Endothelial cell of umbilical vein (primary cell): ENCODE results near the gene ABR. TPM values are rescaled to one million over a fixed set of nuclear protein-coding genes. Genes with fewer than 3 reads are reported as not detected.

ENCODE experiments used
- BruUV-seq: library from RNA; stranded (reverse); fragments of 400-500 nt; replicated peaks from 2 replicates; lab custom pipeline; 2021; lab: Mats Ljungman, UMichigan
- CTCF ChIA-PET: fragments of 300-600, 350-600 bp; sonication (Branson Sonifier 250); formaldehyde crosslinking; loops from one replicate; lab custom pipeline; 2021; ENCODE audit warnings: antibody characterized with exemption, inconsistent platforms; lab: Charles Lee
- POLR2A ChIA-PET: fragments of 300-600, 350-600 bp; sonication (Branson Sonifier 250); formaldehyde crosslinking; loops from one replicate; lab custom pipeline; 2021; ENCODE audit warnings: antibody characterized with exemption, inconsistent platforms; lab: Charles Lee
- DNase-seq: peaks from one replicate; pipeline ENCODE4 v3.0.0-alpha.2; 2011; ENCODE audit warnings: low read depth, low spot score
- FAIRE-seq: peaks from 2 replicates; lab custom pipeline; 2011; peaks lifted over from hg19 to GRCh38; lab: Jason Lieb, UNC
- H2AFZ ChIP-seq: 2 replicates; pipeline ENCODE4 v1.6.0; 2012; ENCODE audit warnings: low read depth, low read length, control low read depth, inconsistent platforms
- H3K27ac ChIP-seq: 2 replicates; pipeline ENCODE4 v1.5.1; 2011; ENCODE audit warnings: low read depth, mild to moderate bottlenecking, control low read depth, low read length, moderate library complexity; ENCODE audit not compliant: insufficient read depth
- H3K27me3 ChIP-seq, 2 experiments: 2 replicates each; pipeline versions ENCODE4 v1.6.0 to v1.6.1; 2011; ENCODE audit warnings: low read length in 2 of 2, mixed read lengths in 1 of 2; ENCODE audit not compliant: control insufficient read depth in 2 of 2, insufficient read depth in 2 of 2
- H3K36me3 ChIP-seq, 2 experiments: 2 replicates in 1 of 2; 3 replicates in 1 of 2; pipeline ENCODE4 v1.5.1; 2011; ENCODE audit warnings: low read length in 2 of 2, mild to moderate bottlenecking in 1 of 2, moderate library complexity in 1 of 2; ENCODE audit not compliant: control insufficient read depth in 2 of 2, insufficient read depth in 2 of 2; ENCODE audit errors: extremely low read depth in 1 of 2
- H3K4me1 ChIP-seq: 3 replicates; pipeline ENCODE4 v1.5.1; 2011; ENCODE audit warnings: mild to moderate bottlenecking, low read length; ENCODE audit not compliant: control insufficient read depth, insufficient read depth; ENCODE audit errors: extremely low read depth
- H3K4me2 ChIP-seq: 2 replicates; pipeline ENCODE4 v1.6.1; 2011; ENCODE audit warnings: low read length, control low read depth, mixed read lengths; ENCODE audit not compliant: insufficient read depth
- H3K4me3 ChIP-seq, 3 experiments: fragments of 200-600 bp in 1 of 3; sonication (generic), shearing (Covaris generic) in 1 of 3; replicated peaks in 1 of 3; 2 replicates each; pipeline ENCODE4 v1.5.1; 2011 to 2016; ENCODE audit warnings: control low read depth in 3 of 3, low read length in 3 of 3, mild to moderate bottlenecking in 2 of 3, inconsistent platforms in 1 of 3, low read depth in 1 of 3, moderate library complexity in 1 of 3; ENCODE audit not compliant: insufficient read depth in 1 of 3
- H3K79me2 ChIP-seq: 2 replicates; pipeline ENCODE4 v1.6.0; 2012; ENCODE audit warnings: low read length, inconsistent platforms; ENCODE audit not compliant: control insufficient read depth, insufficient read depth
- H3K9ac ChIP-seq: replicated peaks from 2 replicates; pipeline ENCODE3; 2011; ENCODE audit warnings: low read length, control low read depth; ENCODE audit not compliant: insufficient read depth; ENCODE audit errors: extremely low read depth
- H3K9me1 ChIP-seq: replicated peaks from 3 replicates; pipeline ENCODE4 v1.6.0; 2011; ENCODE audit warnings: mild to moderate bottlenecking, low read length; ENCODE audit not compliant: control insufficient read depth, insufficient read depth; ENCODE audit errors: extremely low read depth
- H3K9me3 ChIP-seq: replicated peaks from 2 replicates; pipeline ENCODE4 v1.5.1; 2012; ENCODE audit warnings: low read length, inconsistent platforms; ENCODE audit not compliant: control insufficient read depth, insufficient read depth
- H4K20me1 ChIP-seq: replicated peaks from 2 replicates; pipeline ENCODE3; 2011; ENCODE audit warnings: mild to moderate bottlenecking, low read length; ENCODE audit not compliant: control insufficient read depth, insufficient read depth; ENCODE audit errors: extremely low read depth
- CTCF ChIP-seq, 2 donors: IDR thresholded peaks; 1 replicate in 1 of 2; 2 replicates in 1 of 2; pipeline ENCODE4 v1.5.1; 2011; ENCODE audit warnings: low read length in 2 of 2, mild to moderate bottlenecking in 2 of 2, moderate library complexity in 2 of 2, control low read depth in 1 of 2, inconsistent platforms in 1 of 2, low read depth in 1 of 2; ENCODE audit not compliant: insufficient read depth in 1 of 2; ENCODE audit errors: extremely low read depth in 1 of 2
- FOS ChIP-seq: IDR thresholded peaks from 2 replicates; pipeline ENCODE4 v1.6.1; 2011; ENCODE audit warnings: mild to moderate bottlenecking, low read length, moderate library complexity, borderline replicate concordance; ENCODE audit not compliant: insufficient read depth
- GATA2 ChIP-seq: IDR thresholded peaks from 2 replicates; pipeline ENCODE4 v1.7.0; 2011; ENCODE audit warnings: low read depth, mild to moderate bottlenecking, moderate library complexity, mixed read lengths, low read length; ENCODE audit not compliant: insufficient read length, insufficient read depth
- JUN ChIP-seq: IDR thresholded peaks from 2 replicates; pipeline ENCODE4 v1.6.1; 2011; ENCODE audit warnings: borderline replicate concordance, low read depth; ENCODE audit not compliant: insufficient read length, insufficient read depth
- POLR2A ChIP-seq: IDR thresholded peaks from 2 replicates; pipeline ENCODE4 v1.6.1; 2012; ENCODE audit warnings: low read depth, mild to moderate bottlenecking, control low read depth, low read length
- POLR2AphosphoS5 ChIP-seq: IDR thresholded peaks from 2 replicates; pipeline ENCODE4 v1.6.1; 2012; ENCODE audit warnings: low read depth, mild to moderate bottlenecking, control low read depth, low read length, moderate library complexity; ENCODE audit not compliant: insufficient read depth
- dilution Hi-C: fragments of 300-500 bp; cut with MboI; formaldehyde crosslinking; loops from one replicate; pipeline ENCODE4 v1.15.0; 2019; ENCODE audit warnings: low sequenced_read_pairs; ENCODE audit not compliant: extremely low pct_ligation_motif_present
- intact Hi-C: fragments of 100-400 bp; cut with micrococcal nuclease; formaldehyde crosslinking; loops from one replicate; pipeline ENCODE4 v1.10.0; 2022
- polyA plus RNA-seq, 4 experiments: library from polyadenylated mRNA; depleted of rRNA in 3 of 4; stranded (reverse) in 3 of 4; unstranded in 1 of 4; fragments of >200 nt; gene quantifications; 2 replicates each; pipeline versions ENCODE4 v1.2.1 to v1.2.3, GENCODE V29; 2011 to 2012; ENCODE audit warnings: missing spikeins in 1 of 4
- total RNA-seq: library from RNA; stranded (reverse); gene quantifications from 2 replicates; pipeline ENCODE4 v1.2.3, GENCODE V29; 2021

The ABR gene
- total and polyA plus RNA-seq, 2 donors (not counting 3 experiments of a cell fraction or from before 2014, with no cell fraction given) = 83.5 to 96.8 TPM

GRCh38 chr17:1001640-1002411, 178.0 kb downstream of the ABR start:
- TF ChIP-seq JUN (no peak), POLR2A (no peak), GATA2 (peak; percentile 84), CTCF (IDR thresholded peaks at IDR 0.05; ENCODE audit: extremely low read depth in 1 of 2, insufficient read depth in 1 of 2, low read depth in 1 of 2, low read length in 2 of 2) (no peak), FOS (no peak), POLR2AphosphoS5 (no peak)
- Histone ChIP-seq H3K9ac (peak overlapping the region; percentile 50), H3K9me3 (no peaks in the 10 kb centered on the region), H3K27ac (peak overlapping the region; percentile 91), H3K79me2 (peaks cover 21% of the 10 kb centered on the region), H3K4me2 (peak overlapping the region; percentile 18), H3K4me3 (no peak overlapping the region), H3K27me3 (no peaks in the 10 kb centered on the region), H3K9me1 (no peaks in the 10 kb centered on the region), H4K20me1 (no peaks in the 10 kb centered on the region), H3K36me3 (peaks cover 0 to 4% of the 10 kb centered on the region in 2 experiments), H3K4me1 (peaks cover 78% of the 10 kb centered on the region), H2AFZ (no peak overlapping the region)
- FAIRE-seq (peak; percentile 50), DNase-seq (no peak)
- intact Hi-C loops = loop anchor here (1.0 kb wide), 2 partner anchors 42 to 54 kb away; no protein-coding TSS in a partner anchor
- POLR2A ChIA-PET = interaction anchor here (1.3 kb wide), 1 partner anchor 42 kb away, joined by 4 read pairs; no protein-coding TSS in a partner anchor
- dilution Hi-C loops = no loop called here
- BruUV-seq = TSS peak; percentile 12
- CTCF ChIA-PET = interaction anchor here (0.9 to 10.2 kb wide), 8 partner anchors 9 to 287 kb away, joined by 3 to 265 read pairs (median 6); partner anchors contain the start of gene VPS53
